H1 (cell line): Measurements from ENCODE around the gene RTN4. TPM values are rescaled to one million over a fixed set of nuclear protein-coding genes. Genes with fewer than 3 reads are reported as not detected.

Source experiments
- CREB1 ChIP-seq: IDR thresholded peaks from 2 replicates; pipeline ENCODE4 v1.6.1; 2012; ENCODE audit warnings: inconsistent platforms
- HDAC2 ChIP-seq, 2 experiments: fragments of 300-600 bp in 1 of 2; sonication (generic) in 1 of 2; IDR thresholded peaks; 2 replicates each; pipeline ENCODE4 v1.6.1; 2011 to 2012; ENCODE audit warnings: low read depth in 2 of 2, low read length in 2 of 2, mild to moderate bottlenecking in 2 of 2, moderate library complexity in 2 of 2, borderline replicate concordance in 1 of 2, inconsistent platforms in 1 of 2
- TAF7 ChIP-seq: optimal IDR thresholded peaks from 2 replicates; pipeline ENCODE3; 2011; ENCODE audit warnings: low read depth, mild to moderate bottlenecking, inconsistent platforms, low read length, moderate library complexity, borderline replicate concordance
- polyA plus RNA-seq, 7 experiments: library from polyadenylated mRNA; depleted of rRNA in 3 of 7; stranded (reverse) in 5 of 7; unstranded in 2 of 7; fragments of >200 nt in 5 of 7; fragments of 200-250 nt in 2 of 7; gene quantifications; 1 replicate in 5 of 7; 2 replicates in 1 of 7; 4 replicates in 1 of 7; pipeline versions ENCODE4 v1.2.1 to v1.2.3, GENCODE V29; 2011 to 2013; ENCODE audit warnings: missing spikeins in 2 of 7, mixed read lengths in 2 of 7
- total RNA-seq: library from RNA; stranded (reverse); fragmentation: NEBNext Ultra II Directional; extraction: Animal tissue kit (Norgen Biotek cat#: 25700); gene quantifications from 2 replicates; pipeline ENCODE4 v1.2.1, GENCODE V29; 2021
- TF ChIP-seq, protein P1 (sequence below), 3 experiments: IDR thresholded peaks; 1 replicate in 2 of 3; 2 replicates in 1 of 3; pipeline versions ENCODE4 v1.5.1 to v1.6.1; 2011; ENCODE audit warnings: low read length in 3 of 3, mild to moderate bottlenecking in 3 of 3, inconsistent platforms in 2 of 3, low read depth in 1 of 3, moderate library complexity in 1 of 3; ENCODE audit not compliant: insufficient read depth in 1 of 3; ENCODE audit errors: control extremely low read depth in 1 of 3

Gene RTN4
- total and polyA plus RNA-seq, 2 of the 8 experiments (the other 6 are each of a cell fraction or from before 2014, with no cell fraction given), result 179 to 242 TPM

GRCh38 chr2:55049043-55049820 lies 1.0 kb downstream of the RTN4 start (continued):
- peak; percentile 23; the same call in 1 of the 2 replicates for TF ChIP-seq CREB1
- TF ChIP-seq HDAC2 (IDR thresholded peaks at IDR 0.05; ENCODE audit: borderline replicate concordance in 1 of 2, low read depth in 2 of 2, low read length in 2 of 2), result peak; percentile 60 to 97; a peak in 3 of 4 replicates
- TF ChIP-seq, protein P1, sequence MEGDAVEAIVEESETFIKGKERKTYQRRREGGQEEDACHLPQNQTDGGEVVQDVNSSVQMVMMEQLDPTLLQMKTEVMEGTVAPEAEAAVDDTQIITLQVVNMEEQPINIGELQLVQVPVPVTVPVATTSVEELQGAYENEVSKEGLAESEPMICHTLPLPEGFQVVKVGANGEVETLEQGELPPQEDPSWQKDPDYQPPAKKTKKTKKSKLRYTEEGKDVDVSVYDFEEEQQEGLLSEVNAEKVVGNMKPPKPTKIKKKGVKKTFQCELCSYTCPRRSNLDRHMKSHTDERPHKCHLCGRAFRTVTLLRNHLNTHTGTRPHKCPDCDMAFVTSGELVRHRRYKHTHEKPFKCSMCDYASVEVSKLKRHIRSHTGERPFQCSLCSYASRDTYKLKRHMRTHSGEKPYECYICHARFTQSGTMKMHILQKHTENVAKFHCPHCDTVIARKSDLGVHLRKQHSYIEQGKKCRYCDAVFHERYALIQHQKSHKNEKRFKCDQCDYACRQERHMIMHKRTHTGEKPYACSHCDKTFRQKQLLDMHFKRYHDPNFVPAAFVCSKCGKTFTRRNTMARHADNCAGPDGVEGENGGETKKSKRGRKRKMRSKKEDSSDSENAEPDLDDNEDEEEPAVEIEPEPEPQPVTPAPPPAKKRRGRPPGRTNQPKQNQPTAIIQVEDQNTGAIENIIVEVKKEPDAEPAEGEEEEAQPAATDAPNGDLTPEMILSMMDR (IDR thresholded peaks at IDR 0.05; ENCODE audit: control extremely low read depth in 1 of 3, insufficient read depth in 1 of 3, low read depth in 1 of 3, low read length in 3 of 3), result peak; percentile 38 to 61 (median 56)
- TF ChIP-seq TAF7, result peak; percentile 57
